Parathyroid adenoma (tissue), 2 donors: ENCODE data around the gene LHPP.

Source experiments
- H2AFZ ChIP-seq: fragments of 300-600 bp; sonication (generic); one replicate; pipeline ENCODE4 v1.7.0; 2017; ENCODE audit warnings: antibody characterized with exemption, mild to moderate bottlenecking
- H3K27ac ChIP-seq: fragments of 300-600 bp; sonication (generic); one replicate; pipeline ENCODE4 v1.7.0; 2017
- H3K27me3 ChIP-seq: fragments of 300-600 bp; sonication (generic); one replicate; pipeline ENCODE4 v1.7.0; 2017; ENCODE audit warnings: low read length; ENCODE audit not compliant: control insufficient read depth, insufficient read depth
- H3K36me3 ChIP-seq: fragments of 300-600 bp; sonication (generic); one replicate; pipeline ENCODE4 v1.7.0; 2017; ENCODE audit warnings: low read length; ENCODE audit not compliant: control insufficient read depth, insufficient read depth
- H3K4me1 ChIP-seq: fragments of 300-600 bp; sonication (generic); one replicate; pipeline ENCODE4 v1.7.0; 2017; ENCODE audit warnings: control low read depth
- H3K4me2 ChIP-seq: fragments of 300-600 bp; sonication (generic); one replicate; pipeline ENCODE4 v1.7.0; 2017; ENCODE audit warnings: low read length
- H3K4me3 ChIP-seq: fragments of 300-600 bp; sonication (generic); one replicate; pipeline ENCODE4 v1.7.0; 2017; ENCODE audit warnings: low read depth, low read length
- H3K79me2 ChIP-seq: fragments of 300-600 bp; sonication (generic); one replicate; pipeline ENCODE4 v1.7.0; 2017; ENCODE audit warnings: control low read depth
- H3K9ac ChIP-seq: fragments of 300-600 bp; sonication (generic); one replicate; pipeline ENCODE4 v1.7.0; 2017; ENCODE audit warnings: mild to moderate bottlenecking
- H3K9me3 ChIP-seq: fragments of 300-600 bp; sonication (generic); one replicate; pipeline ENCODE4 v1.7.0; 2017; ENCODE audit warnings: low read length; ENCODE audit not compliant: control insufficient read depth
- CTCF ChIP-seq: fragments of 300-600 bp; sonication (generic); IDR thresholded peaks from one replicate; pipeline ENCODE4 v1.7.0; 2017; ENCODE audit warnings: antibody characterized with exemption, mild to moderate bottlenecking
- donor health status: primary hyperparathyroidism.

LHPP gene

GRCh38 chr10:124417895-124418725 lies 43.5 kb upstream of the LHPP start:
- Histone ChIP-seq H3K79me2 (peaks cover 9% of the 10 kb centered on the region), H3K9me3 (no peaks in the 10 kb centered on the region), H2AFZ (peak overlapping the region; percentile 73), H3K36me3 (no peaks in the 10 kb centered on the region), H3K9ac (peak overlapping the region; percentile 69), H3K27ac (peak overlapping the region; percentile 24), H3K4me3 (peak overlapping the region; percentile 63), H3K4me1 (peaks cover 5% of the 10 kb centered on the region), H3K27me3 (no peaks in the 10 kb centered on the region), H3K4me2 (peak overlapping the region; percentile 60)
- TF ChIP-seq CTCF, result no peak

- Histone ChIP-seq H3K9me3 (no peaks in the 10 kb centered on the region), H3K27ac (peak within 1 kb of the TSS; percentile 24), H2AFZ (peak within 1 kb of the TSS; percentile 73), H3K36me3 (no peaks in the 10 kb centered on the region), H3K4me1 (peaks cover 5% of the 10 kb centered on the region), H3K79me2 (peaks cover 9% of the 10 kb centered on the region), H3K9ac (peak within 1 kb of the TSS; percentile 69), H3K27me3 (no peaks in the 10 kb centered on the region), H3K4me3 (peak within 1 kb of the TSS; percentile 63), H3K4me2 (peak within 1 kb of the TSS; percentile 60)
- TF ChIP-seq CTCF, result peak; percentile 17
Observed at GRCh38 chr10:124418726-124419501, 42.7 kb upstream of the LHPP start, which contains the start of gene OAT. Gene OAT (minus strand): TSS chr10:124418923. CDS start chr10:124412171, 6,752 bp downstream.

GRCh38 chr10:124419635-124420034 lies 42.0 kb upstream of the LHPP start:
- Histone ChIP-seq H3K9me3 (no peaks in the 10 kb centered on the region), H3K79me2 (peaks cover 9% of the 10 kb centered on the region), H3K36me3 (no peaks in the 10 kb centered on the region), H3K27me3 (no peaks in the 10 kb centered on the region), H2AFZ (no peak overlapping the region), H3K4me1 (peaks cover under 1% of the 10 kb centered on the region), H3K9ac (no peak overlapping the region), H3K27ac (no peak overlapping the region), H3K4me3 (peak overlapping the region; percentile 63), H3K4me2 (no peak overlapping the region)
- TF ChIP-seq CTCF, result no peak

GRCh38 chr10:124420254-124420653 lies 41.4 kb upstream of the LHPP start:
- no peak for TF ChIP-seq CTCF
- no peak overlapping the region for H3K4me2 ChIP-seq
- H2AFZ ChIP-seq, result no peak overlapping the region
- no peaks in the 10 kb centered on the region for H3K9me3 ChIP-seq
- H3K27ac ChIP-seq, result no peak overlapping the region
- H3K36me3 ChIP-seq, result no peaks in the 10 kb centered on the region
- H3K4me3 ChIP-seq, result no peak overlapping the region
- H3K27me3 ChIP-seq, result no peaks in the 10 kb centered on the region
- no peaks in the 10 kb centered on the region for H3K4me1 ChIP-seq
- no peak overlapping the region for H3K9ac ChIP-seq
- peaks cover 9% of the 10 kb centered on the region for H3K79me2 ChIP-seq
